ENCODE data around the gene PLIN5.

DNA sequence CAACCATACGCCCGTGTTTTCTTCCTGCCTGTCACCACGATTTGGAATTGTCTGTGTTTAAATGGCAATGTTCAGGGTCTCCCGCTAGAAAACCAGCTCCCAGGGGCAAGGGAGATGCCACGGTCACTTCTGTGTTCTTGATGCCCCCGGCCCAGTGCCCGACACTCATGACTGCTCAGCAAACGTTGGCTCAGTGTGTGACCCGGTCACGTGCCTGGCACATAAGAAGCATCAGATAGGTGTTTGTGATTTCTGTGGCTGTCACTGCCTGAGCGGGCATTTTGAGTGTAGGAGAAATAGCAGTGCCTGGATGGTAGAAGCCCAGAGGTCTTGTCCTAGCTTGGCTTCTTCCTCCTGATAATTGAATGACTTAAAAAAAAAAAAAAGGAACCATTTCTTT, 47.5 kb downstream of the PLIN5 start:
- TF ChIP-seq, protein P1, sequence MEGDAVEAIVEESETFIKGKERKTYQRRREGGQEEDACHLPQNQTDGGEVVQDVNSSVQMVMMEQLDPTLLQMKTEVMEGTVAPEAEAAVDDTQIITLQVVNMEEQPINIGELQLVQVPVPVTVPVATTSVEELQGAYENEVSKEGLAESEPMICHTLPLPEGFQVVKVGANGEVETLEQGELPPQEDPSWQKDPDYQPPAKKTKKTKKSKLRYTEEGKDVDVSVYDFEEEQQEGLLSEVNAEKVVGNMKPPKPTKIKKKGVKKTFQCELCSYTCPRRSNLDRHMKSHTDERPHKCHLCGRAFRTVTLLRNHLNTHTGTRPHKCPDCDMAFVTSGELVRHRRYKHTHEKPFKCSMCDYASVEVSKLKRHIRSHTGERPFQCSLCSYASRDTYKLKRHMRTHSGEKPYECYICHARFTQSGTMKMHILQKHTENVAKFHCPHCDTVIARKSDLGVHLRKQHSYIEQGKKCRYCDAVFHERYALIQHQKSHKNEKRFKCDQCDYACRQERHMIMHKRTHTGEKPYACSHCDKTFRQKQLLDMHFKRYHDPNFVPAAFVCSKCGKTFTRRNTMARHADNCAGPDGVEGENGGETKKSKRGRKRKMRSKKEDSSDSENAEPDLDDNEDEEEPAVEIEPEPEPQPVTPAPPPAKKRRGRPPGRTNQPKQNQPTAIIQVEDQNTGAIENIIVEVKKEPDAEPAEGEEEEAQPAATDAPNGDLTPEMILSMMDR (IDR thresholded peaks at IDR 0.05; ENCODE audit: poor library complexity): no peak
- TF ChIP-seq EZH2phosphoT487 (IDR thresholded peaks at IDR 0.05; ENCODE audit: low read depth, severe bottlenecking, unreplicated experiment) (no peak), EZH2 (IDR thresholded peaks at IDR 0.05; ENCODE audit: borderline replicate concordance) (no peak)
